GM18873 (cell line): ENCODE results near the gene TTLL11.

Experiments used
- ATAC-seq: cut with Tn5 transposase; IDR thresholded peaks from one replicate; pipeline ENCODE4 v1.9.1; 2021; ENCODE audit warnings: mild to moderate bottlenecking, moderate library complexity, moderate number of reproducible peaks; ENCODE audit not compliant: unreplicated experiment, low FRiP score

Gene TTLL11

DNA sequence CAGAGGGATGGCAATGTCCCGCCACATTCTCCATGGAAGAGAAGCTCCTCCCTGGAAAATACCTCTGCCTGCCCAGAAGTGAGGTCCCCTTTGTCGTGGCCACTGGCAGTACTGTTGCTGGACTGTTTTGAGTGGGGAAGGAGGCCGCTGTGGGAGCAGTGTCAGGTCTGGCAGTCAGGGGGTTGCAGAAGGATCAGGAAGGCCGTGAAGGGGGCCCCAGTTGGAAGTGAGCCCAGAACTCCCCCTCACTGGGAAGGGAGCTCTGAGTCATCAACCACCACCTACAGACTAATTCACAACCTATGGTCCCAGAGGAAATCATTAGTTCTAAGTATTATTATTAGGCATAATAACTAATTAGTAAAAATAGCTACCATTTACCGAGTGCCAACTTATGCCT is 200.4 kb downstream of the TTLL11 start:
- no peak for ATAC-seq

DNA sequence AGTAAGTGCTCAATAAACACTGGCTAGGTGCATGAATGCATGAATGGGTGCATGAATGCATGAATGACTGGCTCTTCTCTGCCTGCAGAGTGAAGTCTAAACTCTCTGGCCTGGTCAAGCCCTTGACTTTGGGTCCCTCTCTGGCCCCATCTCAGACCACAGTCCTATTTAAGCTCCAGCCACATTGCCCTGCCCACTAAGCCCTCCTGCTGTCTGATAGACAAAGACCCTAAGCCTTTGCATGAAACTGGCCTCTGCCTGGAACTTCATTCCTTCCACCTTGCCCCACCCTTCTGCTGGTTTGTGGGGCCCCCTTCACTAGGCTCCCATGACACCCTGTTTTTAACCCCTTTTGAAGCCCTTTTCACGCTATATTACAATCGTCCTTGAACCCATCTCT is 202.4 kb downstream of the TTLL11 start:
- no peak for ATAC-seq

DNA sequence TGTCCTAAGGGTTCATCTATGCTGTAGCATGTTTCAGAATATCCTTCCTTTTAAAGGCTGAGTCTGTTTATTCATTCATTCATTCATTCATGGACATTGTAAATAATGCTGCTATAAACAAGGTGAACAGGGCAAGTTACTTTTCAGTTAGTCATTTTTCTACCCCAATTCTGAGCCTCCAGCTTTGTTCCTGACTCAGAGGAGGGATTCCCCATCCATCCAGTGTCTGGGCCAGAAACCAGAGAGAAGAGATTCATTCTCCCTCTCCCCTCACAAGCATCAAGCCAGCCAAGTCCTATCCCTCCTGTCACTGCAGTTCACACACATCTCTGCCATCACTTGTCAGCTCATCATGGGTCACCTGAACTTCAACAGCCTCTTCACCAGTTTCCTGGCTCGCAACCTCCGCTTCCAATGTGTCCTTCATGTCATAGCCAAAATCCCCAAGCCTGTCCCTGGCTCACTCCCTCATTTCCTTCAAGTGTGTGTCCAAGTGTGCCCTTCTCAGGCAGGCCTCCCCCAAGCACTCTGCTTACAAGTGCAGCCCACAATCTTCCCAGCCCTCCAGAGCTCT is 203.0 kb downstream of the TTLL11 start:
- no peak for ATAC-seq

DNA sequence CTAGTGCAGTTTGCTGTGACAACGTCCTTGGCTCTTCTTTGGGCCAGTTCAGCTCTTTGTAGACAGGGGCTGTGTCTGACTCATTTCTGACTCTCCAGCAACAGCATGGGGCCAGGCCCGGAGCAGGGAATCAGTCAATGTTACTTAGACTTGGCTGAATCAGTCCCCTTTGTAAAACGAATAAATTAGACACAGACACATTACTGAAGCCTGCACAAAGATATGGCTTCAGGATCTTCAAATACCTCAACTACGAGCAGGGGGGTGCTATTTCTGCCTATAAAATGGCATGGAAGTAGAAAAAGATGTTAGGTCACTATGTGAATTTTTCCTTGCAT is 204.7 kb downstream of the TTLL11 start:
- no peak for ATAC-seq

DNA sequence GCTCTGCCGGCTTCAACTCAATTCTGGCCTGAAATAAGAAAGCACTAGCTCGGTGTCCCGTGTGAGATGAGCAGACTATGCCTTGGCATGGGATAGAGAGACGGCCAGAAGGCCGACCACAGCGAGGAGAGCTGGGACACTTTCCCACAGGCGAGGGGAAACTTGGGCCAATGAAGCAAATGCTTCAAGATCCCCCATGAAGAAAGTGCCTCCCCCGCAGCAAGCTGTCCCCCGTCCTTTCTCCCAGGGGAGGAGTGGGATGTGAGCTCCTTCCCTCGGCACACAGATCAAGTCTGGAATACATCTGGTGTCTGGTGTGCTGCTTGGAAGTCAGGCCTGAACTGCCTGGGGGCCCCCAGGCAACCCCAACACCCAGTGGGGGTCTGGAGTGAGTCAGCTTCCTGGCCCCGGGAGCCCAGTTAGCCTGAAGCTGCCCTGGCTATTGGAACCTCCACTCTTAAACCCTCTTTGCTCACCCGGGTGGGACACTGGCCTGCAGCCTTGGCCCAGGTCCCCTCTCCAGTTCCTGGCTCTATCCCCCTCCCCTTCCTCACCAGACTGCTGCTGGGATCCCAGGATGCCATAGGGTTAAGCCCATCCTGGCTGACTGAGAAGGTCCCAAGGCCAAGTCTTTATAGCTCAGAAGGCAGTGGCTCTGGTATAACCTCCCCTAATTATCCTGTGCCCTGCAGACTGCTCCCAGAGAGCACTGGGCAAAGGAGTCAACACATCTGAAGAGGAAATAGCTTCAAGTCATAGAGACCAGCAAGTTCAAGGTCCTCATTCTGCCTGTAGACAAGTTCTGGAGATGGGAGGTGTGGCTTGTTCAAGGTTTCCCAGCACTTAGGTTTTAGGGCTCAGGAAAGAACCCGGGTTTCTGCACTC is 205.3 kb downstream of the TTLL11 start:
- no peak for ATAC-seq

DNA sequence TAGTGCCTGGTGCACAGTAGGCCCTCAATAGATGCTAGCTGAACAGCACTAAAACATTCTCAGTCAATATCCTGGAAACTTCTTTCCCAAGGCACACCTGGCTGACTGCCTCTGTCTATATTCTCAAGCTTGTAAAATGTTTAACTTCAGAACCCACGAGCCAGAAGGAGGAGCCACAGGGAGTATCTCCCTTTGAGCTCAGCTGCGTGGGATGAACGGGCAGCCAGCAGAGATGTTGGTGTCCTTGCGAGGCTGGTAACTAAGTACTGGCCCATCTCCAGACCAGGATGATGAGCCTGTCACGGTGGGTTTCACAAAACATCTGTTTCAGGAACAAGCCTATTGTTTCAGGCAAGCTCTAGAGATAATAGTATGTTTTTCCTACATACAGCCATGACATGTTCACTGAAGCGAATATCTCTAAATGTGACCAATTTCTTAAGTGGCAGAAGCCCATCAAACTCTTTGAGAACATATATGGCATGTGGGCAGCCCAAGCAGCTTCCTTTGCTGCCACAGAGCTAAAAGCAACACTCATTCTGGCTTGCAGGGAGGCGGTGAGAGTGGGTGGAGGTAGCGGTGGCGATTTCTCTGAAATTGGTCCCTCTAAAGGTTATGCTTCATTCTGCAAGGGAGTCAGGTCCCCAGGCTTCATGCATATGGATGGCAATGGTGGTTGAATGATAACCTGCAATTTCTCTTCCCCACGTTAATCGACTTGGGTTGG is 206.2 kb downstream of the TTLL11 start:
- ATAC-seq: no peak

DNA sequence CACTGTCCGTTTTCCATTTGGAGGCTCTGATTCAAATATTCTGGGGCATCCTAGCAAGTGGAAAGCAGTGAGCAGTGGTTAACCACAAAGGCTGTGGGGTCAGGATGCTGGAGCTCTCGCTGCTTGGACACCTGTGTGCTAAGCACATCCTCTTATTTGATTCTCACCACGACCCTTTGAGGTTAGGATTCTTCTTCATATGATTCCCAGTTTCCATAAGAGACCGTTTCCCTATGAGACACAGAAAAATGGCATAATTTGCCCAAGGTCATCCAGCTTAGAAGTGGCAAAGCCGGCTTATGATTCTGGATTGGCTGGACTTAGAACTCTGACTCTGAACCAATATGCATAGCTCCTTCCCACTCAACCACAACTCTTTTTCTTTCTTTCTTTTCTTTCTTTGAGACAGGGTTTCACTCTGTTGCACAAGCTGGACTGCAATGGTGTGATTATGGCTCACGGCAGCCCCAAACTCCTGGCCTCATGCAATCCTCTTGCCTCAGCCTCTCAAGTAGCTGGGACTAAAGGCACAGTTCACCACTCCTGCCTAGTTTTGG is 207.7 kb downstream of the TTLL11 start:
- ATAC-seq: no peak

DNA sequence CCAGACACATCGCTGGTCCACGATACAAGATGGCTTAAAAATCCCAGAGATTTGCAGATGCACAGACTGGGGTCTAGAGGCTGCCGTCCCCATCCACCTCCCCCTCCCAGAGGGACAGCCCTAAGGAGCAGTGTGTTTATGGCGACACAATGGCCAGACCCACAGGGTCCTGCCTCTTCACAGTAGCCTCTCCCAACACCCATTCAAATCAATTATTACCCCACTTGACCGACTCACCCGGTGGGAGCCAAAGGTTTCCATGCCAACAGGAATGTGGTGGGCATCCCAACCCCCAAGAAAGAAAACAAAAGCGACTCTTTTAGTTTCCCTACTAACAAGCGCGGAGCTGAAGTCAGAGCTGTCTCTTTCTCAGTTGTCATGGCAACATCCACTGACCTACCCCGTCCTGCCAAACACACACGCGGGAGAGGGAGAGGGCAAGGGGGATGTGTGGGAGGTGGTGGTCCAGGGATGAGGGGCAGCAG is 209.0 kb downstream of the TTLL11 start:
- ATAC-seq: no peak

DNA sequence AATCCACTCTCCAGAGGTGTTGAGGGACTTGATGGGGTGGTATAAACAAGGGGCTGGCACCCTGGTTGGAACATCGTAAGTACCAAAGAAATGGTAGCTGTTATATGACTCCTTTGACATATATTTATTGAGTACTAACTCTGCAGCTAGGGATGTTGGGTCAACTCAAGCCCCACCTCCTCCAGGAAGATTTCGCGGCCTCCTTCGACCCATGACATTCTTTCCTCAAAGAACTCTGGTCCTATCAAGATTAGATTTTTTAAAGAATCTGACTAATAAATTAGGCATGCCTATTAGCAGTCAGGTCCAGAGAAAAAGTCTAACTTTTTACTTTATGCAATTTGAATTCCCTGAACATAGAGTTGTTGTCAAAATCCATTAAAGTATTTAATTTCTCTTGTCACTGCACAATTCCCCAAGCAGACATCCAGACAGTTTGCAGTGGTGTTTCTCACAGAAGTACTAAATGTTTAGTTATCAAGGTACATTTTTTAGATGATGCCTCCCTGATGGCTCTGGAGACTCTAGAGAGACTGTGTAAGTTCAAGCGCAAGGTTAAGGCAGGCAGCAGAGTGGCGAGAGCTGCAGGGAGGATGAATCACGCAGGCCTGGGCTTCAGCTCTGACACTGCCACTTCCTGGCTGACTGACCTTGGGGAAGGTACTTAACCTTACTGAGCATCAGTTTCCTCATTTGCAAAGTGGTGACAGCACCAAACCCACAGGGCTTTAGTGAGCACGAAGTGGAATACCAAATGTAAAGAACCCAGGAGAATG is 209.6 kb downstream of the TTLL11 start:
- no peak for ATAC-seq

DNA sequence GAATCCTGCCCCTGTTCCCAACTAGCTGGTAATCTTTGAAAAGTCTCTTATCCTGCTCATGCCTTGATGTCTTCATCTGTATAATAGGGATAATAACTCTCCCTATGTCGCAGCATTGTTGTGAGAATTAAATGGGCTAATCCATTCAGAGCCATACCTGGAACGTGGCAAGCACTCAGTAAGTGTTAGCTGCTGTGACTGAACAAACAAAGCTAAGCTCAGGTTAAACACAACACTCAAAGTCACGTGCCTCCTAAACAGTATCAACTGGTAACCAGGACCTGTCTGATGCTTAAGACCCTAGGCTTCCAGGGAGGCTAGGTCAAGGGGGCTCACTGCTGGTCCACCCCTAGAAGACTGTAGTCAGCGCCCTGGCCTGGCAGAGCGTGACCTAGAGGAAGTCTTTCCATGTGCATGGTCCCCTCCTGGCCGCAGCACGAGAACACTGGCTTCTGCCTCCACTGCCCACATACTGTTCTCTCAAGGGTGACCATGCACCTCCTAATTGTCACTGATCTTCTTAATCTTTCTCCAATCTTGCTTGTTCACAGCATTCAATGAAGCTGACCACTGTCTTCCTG is 211.1 kb downstream of the TTLL11 start:
- ATAC-seq: no peak

DNA sequence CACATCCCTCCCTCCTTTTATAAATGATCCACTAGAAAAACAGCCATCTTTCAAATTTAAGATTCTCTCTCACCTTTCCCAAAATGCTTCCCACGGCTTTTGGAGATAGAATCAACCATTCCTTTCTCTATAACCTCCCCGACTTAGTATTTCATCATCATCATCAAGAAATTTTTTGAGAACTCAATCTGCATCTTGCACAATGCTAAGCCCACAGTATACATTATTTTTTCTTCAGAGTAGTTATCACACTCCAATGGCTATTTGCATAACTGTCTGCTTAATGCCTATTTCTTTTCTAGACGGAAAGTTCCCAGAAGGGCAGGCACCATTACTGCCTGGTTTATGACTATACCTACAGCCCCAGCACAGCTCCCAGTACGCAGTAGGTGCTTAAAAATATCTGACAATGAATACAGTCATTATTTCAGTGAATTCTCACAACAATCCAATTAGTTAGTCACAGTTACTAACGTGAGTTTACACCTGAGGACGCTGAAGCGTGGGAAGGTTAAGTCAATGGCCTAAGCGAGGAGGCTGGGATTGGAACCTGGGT is 212.7 kb downstream of the TTLL11 start:
- ATAC-seq: no peak

DNA sequence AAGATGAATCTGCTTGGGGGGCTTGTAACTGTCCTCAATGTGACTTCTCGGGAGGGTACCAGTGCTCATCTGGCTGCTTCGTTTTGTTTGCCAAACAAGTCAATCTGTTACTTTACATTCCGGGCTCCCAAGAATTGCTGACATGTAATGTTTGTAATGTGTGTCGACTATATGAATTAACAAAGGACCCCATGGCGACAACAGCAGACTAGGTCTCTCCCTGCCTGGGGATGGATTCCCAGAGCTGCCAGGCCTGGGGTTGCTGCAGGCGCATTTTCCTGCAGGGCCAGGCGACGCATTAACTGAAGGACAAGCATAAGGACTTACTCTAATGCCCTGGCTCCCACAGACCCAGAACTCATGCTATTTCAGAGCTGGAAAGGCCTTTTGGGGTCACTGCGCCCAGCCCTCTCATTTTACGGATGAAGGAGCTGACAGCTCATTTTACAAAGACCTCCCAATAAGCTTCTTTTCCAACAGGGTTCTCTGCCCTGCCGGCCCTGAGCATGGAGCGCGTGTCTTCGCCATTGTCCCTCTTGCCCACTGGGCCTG is 214.8 kb downstream of the TTLL11 start:
- ATAC-seq: no peak

DNA sequence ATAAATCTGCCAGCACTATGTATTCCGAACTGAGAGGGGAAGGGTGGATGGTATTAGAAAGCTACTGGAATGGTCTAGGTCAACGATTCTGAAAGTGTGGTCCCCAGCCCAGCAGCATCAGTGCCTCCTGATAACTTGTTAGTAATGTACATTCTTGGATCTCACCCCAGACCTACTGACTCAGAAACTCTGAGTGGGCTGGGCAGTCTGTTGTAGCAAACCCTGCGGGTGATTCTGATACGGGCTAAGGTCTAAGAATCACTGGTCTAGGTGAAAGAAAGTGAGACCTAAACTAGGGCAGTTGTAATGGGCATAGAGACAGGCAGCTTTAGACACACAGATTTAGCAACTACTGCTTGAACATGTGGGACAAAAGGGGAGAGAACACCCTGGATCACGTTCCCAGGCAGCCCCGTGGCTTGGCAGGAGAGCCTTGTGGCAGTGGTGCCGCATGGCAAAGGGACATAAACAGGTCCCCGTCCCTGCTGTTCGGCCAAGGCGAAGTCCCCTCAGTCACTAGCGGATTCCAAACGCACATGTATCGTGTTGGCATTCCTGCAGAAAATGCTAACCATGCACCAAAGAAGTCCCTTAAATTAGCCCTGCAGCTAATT is 216.3 kb downstream of the TTLL11 start:
- ATAC-seq: no peak

DNA sequence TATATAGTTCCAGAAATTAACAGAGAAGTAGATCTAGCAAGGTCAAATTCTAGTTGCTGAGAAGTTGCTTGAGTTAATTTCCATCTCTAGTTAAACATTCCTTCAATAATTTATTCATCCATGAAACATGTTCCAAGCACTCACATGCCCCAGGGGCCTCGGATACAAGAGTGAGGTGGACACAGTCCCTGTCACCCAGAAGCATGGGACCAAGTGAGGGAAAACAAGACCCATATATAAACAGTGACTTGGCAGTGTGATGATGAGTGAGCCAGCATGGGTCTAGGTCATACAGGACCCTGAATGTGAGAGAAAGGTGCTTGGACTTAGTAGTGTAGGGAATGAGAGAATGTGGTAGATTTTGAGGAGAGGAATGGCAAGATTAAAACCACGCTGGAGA is 216.9 kb downstream of the TTLL11 start:
- ATAC-seq: no peak

DNA sequence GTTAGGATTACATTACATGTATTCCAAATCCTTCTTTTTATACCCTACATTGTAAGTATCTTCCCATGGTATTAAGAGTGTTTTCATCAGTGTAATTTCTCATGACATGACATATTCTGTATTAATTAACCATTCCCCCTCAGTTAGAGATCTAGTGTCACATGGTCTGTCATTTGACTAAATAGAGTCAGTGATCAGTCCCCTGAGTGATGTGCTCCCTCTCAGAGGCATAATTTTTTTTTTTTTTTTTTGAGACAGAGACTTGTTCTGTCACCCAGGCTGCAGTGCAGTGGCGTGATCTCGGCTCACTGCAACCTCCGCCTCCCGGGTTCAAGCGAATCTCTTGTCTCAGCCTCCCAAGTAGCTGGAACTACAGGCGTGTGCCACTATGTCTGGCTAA is 218.6 kb downstream of the TTLL11 start:
- no peak for ATAC-seq

DNA sequence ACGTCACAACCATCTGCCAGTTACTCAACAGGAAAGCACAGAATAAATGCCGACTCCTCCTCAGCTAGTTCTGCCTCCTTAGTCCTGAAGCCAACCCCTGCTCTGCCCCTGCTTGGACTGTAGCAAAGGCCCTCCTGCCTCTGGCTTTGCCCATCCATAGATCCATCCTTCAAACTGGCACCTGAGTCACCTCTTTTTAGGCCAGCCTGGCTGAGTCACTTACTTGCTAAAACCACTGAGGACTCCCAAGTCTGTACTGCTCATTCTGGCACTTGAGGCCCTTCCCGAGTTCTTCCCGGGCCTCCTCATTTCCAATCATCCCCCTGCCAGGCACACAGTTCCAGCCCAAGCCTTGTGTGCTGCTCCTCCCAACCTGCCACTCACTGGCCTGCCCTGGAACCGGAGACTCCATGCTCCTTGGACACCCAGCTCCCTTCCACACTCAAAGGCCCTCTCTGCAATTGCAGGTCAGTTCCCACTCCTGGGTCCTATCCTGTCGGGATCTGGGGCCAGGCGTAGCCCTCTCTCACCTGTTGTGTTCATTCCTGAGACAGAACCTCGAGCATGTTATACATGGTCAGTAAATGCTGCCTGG is 221.6 kb downstream of the TTLL11 start:
- ATAC-seq: no peak

DNA sequence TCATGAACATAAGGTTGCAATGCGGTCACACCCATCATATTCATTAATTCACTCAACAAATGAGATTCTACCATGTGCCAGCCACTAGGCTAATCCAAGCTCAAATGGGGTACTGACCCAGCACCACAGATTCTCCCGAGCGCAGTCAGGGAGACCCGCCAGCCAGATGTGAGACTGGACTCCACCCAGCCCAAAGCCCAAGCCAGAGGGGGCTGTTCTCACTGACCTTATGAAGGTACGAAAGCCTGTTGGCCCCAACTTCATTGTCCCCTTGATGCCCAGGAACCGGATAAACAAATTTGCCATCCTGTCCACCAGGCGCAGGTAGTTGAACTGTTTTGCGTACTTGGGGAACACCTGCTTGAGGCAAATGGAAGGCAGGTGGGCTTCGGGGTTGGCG is 222.8 kb downstream of the TTLL11 start:
- ATAC-seq: no peak

DNA sequence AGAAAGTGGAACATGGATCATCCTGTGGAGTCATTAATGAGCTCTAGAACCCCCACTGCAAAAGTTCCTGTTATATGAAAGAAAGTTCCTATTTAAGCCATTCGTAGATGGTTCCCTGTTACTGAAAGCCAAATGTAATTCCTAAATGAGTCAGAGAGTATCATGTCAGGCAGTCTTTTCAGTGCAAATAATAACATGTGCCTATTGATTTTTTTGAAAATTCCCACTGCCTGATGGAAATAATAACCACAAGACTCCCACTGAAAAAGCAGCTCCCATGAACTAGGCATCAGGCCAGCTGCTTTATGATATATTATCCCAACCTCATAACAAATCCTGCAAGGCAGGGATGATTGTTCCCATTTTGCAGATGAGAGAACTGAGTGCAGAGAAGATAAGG is 224.5 kb downstream of the TTLL11 start:
- ATAC-seq: no peak

DNA sequence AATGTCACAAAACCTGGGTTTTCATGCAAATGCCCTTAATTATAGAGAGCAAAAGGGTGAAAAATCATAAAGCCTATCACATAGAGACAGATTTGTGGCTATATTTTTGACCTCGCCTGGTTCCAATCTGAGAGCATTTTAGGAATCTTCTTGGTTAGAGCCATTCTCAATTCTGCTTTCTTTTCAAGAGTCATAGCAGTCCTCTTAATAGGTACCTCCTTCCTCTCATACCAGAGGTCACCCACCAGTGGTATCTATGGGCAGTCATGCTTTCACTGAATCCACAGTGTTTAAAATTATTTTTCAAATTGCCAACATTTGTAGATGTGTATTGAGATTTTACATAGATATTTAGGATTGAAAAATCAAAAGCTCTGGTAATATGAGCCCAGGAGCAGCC is 226.2 kb downstream of the TTLL11 start:
- no peak for ATAC-seq
